Activated T-cell treated with anti-CD3 and anti-CD28 coated beads, Interleukin-2, amount 50 U/mL, for 48 hours (primary cell): ENCODE results near the gene SNX19.
A peak's percentile ranks its signal among the peaks of the same experiment; 100 is the strongest.
"Not testable (repeated sequence)": the region's sequence is repeated elsewhere in the genome, so short reads cannot be mapped to it uniquely, and the experiment has no call there.

Source experiments
- DNase-seq, 2 experiments: peaks; one replicate each; pipeline ENCODE4 v3.0.0-alpha.2; 2020

Gene SNX19

GRCh38 chr11:130871616-130872015 is 44.7 kb downstream of the SNX19 start:
- no peak for DNase-seq

GRCh38 chr11:130868721-130869390 is 47.4 kb downstream of the SNX19 start:
- no peak for DNase-seq

DNA sequence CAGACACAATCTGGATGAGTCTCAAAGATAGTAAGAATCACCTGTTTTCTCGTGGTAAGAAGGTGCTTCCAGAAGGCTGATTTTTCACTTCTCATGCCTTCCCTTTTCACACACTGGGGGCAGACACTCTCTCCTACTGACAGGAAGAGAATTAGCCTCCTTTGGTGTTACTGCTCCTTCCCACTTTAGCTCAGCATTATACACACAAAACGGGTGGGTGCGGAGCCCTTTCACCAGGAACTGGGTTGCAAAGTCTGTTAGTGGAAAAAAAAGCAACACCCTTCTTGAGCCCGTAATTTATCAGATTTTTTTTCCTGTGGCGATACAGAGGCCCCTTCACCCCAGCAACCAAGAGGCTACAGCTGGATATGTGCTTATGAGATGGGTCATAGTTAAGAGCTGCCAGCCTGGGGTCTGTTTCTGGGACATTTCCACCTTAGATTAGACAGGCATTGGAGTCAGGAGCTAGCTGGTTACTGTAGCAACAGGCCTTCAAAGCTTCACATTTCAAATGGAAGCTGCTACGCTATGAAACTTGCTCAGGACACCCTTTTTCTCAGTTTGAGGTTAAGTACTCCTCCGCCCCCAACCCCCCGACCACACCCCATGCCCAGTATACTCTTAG is 48.1 kb downstream of the SNX19 start:
- DNase-seq = no peak

DNA sequence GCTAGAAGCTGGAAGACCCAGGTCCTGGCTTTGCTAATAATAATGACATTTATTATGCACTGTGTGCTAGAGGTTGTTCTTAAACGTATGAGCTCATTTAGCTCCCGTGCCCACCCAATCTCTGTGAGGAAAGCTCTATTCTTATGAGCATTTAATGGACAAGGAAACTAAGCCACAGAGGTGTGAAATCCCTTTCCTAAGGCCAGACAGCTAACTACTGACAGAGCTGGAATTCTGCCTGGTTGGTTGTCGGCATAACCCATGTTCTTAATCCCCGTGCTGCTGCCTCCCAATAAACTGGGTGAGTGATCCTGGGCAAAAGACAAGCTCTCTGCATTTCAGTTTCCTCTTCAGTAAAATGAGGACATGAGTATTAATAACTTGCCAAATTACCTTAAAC is 49.4 kb downstream of the SNX19 start:
- no peak for DNase-seq

DNA sequence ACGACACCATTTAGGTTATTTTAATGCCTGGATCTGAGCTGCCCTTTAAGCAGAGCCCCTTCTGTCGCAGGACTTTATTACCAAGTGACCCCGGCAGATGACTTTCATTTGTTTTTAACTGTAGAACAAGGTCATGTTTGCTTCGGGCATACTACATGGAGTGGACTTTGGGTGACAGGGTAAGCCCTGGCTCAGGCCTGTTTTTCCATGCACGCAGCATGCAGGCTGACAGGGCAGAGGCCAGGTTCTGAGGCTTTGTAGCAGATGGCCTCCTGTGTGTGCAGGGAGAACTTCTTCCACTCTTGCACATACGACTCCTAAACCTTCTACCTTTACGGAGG is 50.5 kb downstream of the SNX19 start:
- DNase-seq = no peak

DNA sequence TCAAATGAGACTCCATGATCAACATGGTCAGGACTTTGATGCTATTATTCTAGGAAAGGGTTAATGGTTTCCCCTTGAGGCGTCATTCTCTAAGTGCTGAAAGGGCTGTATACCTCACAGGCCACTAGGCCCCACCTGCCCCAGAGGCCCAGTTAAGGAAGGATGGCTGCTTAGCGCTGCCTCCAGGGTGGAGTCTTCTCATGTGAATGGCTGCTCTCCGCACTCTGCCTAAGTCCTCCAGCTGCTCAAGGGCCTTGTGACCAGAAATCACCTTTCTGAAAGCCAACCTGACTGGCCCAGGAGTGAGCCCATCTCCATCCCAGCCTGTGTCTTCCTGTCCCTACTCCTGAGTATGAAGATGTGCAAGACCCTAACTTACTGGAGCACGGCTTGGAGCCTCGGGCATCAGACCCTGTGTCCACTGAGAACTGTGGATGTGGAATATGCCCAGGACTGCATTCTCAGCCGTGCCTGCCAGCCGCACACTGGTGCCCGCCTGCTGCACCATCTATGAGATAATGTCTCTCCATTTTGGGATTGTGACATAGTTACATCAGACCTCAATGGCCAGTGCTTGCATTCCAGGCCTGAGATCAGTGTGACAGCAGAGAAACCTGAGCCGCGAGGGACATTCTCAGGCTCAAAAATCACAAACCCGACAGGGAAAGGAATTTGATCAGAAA is 51.0 kb downstream of the SNX19 start:
- DNase-seq = no peak

DNA sequence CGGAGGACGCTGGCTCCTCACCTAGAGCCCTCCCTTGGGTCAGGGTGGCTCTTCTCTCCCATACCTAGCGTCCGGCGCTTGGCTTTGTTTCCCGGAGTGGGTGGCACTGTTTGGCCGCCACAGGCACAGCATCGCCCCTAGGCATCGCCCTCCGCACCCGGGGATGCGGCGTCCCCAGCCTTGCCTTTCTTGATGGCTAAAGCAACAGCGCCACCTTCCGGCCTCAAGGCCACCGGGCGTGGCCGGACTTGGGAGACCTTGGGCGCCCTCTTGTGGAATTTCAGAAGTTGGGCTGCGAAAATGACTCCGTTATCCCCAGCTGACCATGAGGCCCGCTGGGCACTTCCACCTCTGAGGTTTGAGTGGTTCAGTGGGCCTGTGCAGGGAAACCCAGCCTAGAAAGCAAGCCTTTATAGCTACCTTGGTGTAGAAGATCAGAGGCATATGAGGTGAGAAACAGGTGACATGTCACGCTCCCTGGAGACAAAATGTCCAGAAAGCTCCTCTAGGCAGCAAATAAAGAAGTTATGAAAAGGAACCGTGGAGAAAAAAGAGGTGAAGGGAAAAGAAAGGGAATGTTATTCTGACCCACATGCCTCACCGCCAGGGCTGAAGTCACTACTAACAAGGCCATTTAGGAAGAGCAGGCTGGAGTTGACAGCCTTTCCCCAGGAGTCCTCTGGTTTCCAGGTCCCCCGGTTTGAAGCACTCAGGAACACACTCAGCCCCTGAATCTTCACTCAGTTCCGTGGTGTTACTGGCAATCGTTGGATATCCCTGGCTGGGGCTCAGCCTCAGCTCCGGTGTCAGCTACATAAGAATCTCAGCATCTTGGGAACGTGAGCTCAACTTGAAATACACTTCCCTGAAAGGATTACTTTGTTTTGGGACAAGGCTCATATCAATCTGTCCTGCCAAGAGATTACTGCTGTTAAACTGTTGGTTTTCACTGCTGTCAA is 54.1 kb downstream of the SNX19 start:
- DNase-seq = peak; percentile 89 to 93

DNA sequence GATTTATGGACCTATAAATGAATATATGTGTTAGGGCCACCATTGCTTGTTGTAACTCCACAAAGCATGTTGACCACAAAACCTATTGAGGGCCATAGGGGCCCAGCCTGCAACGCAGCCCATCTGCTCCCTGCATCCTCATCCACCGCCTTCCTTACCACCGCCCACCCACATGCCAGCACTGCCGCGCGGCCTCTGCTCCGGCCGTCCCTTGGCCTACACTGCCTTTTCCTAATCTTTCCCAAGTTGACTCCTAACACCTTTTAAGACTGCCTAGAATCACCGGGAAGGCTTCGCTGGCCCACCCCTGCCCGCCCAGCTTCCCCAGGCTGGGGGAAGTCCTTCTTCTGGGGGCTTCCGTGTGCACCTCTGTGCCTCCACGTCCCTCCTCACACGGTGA is 55.0 kb downstream of the SNX19 start:
- no peak for DNase-seq

DNA sequence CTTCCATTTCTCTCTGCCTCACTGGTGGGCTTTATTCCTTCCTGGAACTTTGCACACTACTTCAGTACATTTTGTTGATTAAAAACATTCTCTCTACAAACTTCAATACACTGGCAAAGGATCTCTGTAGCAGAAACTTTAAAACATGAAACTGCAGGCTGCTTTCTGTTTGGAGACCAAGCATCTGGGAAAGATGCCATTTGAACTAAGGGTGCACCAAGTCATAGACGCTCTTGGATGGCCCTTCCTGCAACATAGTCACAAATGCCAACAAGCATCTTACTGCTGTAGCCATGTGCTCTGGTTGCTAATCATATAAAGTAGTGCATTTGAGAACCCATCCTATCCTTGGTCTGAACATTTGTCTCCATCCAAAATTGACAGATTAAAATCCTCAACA is 56.4 kb downstream of the SNX19 start:
- no peak for DNase-seq

DNA sequence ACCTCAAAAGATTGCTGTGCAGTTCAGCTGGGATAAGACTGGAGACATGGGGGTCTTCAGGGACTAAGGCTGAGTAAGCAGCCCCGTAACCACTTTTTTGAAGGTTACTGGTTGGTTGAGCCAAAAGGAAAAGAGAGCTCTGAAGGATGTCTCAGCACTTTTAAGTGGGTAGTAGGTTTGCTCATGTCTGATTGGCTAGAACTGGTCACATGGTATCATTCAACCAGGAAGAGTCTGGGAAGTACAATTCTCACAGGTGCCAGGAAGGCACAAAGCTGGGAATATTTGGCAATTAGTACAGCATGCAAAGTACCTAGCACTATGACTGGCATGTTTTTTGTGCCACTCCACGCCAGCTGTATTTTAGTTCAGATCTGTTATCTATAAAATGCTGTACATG is 58.1 kb downstream of the SNX19 start:
- DNase-seq = no peak

GRCh38 chr11:130855707-130856106 is 60.6 kb downstream of the SNX19 start:
- not testable (repeated sequence) for DNase-seq

GRCh38 chr11:130854483-130854882 is 61.8 kb downstream of the SNX19 start:
- DNase-seq = no peak

- DNase-seq = no peak
Measured at GRCh38 chr11:130852589-130852988, 63.7 kb downstream of the SNX19 start.

DNA sequence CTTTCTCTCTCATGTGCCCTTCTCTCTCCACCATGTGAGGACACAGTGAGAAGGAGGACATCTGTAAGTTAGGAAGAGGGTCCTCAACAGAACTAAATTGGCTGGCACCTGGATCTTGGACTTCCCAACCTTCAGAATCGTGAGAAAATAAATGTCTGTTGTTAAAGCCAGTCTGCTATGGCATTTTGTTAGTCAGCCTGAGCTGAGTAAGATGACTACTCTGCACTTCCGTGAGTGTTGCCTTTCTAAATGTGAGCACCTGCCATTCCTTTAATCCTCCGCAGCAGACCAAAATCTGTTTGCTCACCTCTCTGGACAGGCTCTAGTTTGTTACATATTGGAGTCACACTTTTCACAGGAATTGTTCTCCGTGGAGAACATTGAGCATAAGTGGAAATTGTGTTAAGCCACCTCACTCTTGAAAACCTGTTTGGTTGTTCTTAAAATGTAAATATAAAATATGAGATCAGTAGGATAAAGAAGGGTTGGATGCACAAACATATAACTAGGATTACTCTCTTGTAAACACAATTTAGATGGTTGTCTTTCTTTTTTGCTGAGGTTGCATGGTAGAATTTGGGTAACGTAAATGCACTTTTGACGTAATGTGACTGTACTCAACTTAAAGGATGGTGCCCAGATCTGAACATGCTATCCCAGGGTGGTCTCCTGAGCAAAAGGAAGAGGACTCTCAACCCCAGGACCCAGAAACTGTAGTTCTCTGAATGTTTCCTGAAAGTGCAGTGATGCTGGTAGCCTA is 65.9 kb downstream of the SNX19 start:
- no peak for DNase-seq

GRCh38 chr11:130849215-130849568 is 67.1 kb downstream of the SNX19 start:
- no peak for DNase-seq

GRCh38 chr11:130848361-130849214 is 67.7 kb downstream of the SNX19 start:
- DNase-seq = no peak

DNA sequence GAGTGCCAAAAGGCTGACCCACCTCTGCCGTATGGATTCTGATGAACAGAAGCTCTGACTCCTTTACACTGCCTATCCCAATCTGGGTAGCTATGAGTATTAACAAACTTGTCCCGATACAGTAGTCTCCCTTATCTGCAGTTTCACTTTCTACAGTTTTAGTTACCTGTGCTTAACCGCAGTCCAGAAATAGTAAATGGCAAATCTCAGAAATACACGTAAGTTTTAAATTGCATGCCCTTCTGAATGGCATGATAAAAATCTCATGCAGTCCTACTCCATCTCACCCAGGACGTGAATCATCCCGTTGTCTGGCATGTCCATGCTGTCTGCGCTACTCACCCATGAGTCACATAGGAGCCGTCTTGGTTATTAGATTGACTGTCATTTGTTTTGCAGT is 68.8 kb downstream of the SNX19 start:
- DNase-seq = no peak

GRCh38 chr11:130846606-130847005 is 69.7 kb downstream of the SNX19 start:
- DNase-seq = no peak

DNA sequence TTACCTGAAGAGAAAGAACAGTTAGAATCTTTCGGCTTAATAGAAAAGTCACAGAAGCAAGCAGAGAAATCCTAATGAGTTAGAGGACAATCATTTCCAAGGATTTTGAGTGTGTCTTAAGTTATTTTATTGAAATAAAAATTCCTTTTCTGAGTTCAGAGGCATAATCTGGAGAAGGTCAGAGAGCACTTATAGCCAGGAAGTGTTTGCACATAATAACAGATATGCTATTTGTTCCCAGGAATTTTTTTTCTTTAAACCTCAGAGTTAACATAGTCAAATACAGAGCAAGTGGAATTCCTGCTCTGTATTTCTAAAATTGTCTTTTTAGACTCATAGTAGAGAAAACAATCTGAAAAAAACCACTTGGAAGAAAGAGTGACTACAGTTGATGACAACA is 74.3 kb downstream of the SNX19 start:
- no peak for DNase-seq

- no peak for DNase-seq
Measured at GRCh38 chr11:130840679-130841078, 75.6 kb downstream of the SNX19 start.

DNA sequence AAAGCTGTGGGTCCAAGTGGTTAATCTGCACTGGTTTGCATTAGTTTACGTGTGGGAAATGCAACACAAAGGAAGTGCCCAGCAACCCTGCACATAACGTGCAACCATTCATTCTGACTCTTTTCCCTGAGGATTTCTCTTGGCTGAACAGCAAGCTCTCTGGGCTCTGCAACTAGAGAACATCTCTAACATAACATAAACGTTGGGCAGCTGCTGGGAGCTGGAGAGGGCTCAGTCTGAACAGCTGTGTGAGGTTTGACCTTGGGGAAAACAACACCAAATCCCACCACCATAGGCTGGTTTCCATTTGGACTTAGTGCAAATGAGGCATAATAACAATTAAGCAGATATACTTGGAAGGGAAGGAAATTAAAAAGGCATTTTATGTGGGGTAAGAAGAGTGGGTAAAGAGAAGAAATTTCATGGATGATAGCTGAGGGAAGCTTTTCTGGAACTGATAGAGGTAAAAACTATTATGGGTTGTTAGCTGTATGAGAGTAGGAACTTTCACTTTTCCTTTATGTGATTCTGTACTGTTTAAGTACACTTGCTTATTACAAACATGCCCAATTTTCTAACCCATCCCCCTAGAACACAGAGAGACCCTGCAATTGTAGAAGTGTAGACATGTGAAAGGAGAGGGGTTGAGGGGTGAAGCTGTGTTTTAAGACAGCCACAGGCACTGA is 76.2 kb downstream of the SNX19 start:
- no peak for DNase-seq
